ENCODE measurements around the gene ATF2. TPM values are rescaled to one million over a fixed set of nuclear protein-coding genes. Genes with fewer than 3 reads are reported as not detected.

ATF2 gene
- total and polyA plus RNA-seq, 2 of the 13 experiments (the other 11 are each of a cell fraction or from before 2014, with no cell fraction given): 91.6 to 95.1 TPM

- TF ChIP-seq ZHX2 (IDR thresholded peaks at IDR 0.05; ENCODE audit: low read depth) (peak; percentile 61), ZHX2 (CRISPR knock-in tag; IDR thresholded peaks at IDR 0.05; ENCODE audit: borderline replicate concordance) (peak; percentile 71; the same call in 1 of the 2 replicates), ZNF180 (CRISPR knock-in tag; IDR thresholded peaks at IDR 0.05; ENCODE audit: borderline replicate concordance, low read depth) (peak; percentile 18; the same call in 1 of the 2 replicates), NFKB2 (CRISPR knock-in tag; IDR thresholded peaks at IDR 0.05; ENCODE audit: borderline replicate concordance) (peak; percentile 87; the same call in 1 of the 2 replicates), ZNF276 (CRISPR knock-in tag; IDR thresholded peaks at IDR 0.05; ENCODE audit: low read depth) (no peak; the same call in 1 of the 2 replicates), SALL1 (CRISPR knock-in tag; IDR thresholded peaks at IDR 0.05) (peak; percentile 89), EEA1 (CRISPR knock-in tag; IDR thresholded peaks at IDR 0.05; ENCODE audit: borderline replicate concordance) (peak; percentile 68), RBM39 (IDR thresholded peaks at IDR 0.05; ENCODE audit: low read depth, low read length, poor library complexity, severe bottlenecking) (peak; percentile 89), SNAI1 (CRISPR knock-in tag; IDR thresholded peaks at IDR 0.05; ENCODE audit: borderline replicate concordance) (peak; percentile 99), ZBTB8A (CRISPR knock-in tag; IDR thresholded peaks at IDR 0.05; ENCODE audit: borderline replicate concordance, low read depth) (peak; percentile 22; the same call in 1 of the 2 replicates), ZNF446 (CRISPR knock-in tag; IDR thresholded peaks at IDR 0.05) (peak; percentile 19), NR1H2 (CRISPR knock-in tag; IDR thresholded peaks at IDR 0.05; ENCODE audit: borderline replicate concordance, low read depth) (peak; percentile 88; the same call in 1 of the 2 replicates), ZNF468 (CRISPR knock-in tag; IDR thresholded peaks at IDR 0.05) (no peak), USF2 (IDR thresholded peaks at IDR 0.05; ENCODE audit: low read depth, low read length) (0 out of 2 replicates have a peak, but pooled peaks have one; percentile 5), USF2 (CRISPR knock-in tag; IDR thresholded peaks at IDR 0.05; ENCODE audit: borderline replicate concordance) (0 out of 2 replicates have a peak, but pooled peaks have one; percentile 29), ZBTB43 (CRISPR knock-in tag; conservative IDR thresholded peaks at IDR 0.05) (peak; percentile 77; the same call in 1 of the 2 replicates)
These were observed 13.3 kb upstream of the ATF2 start, which contains the start of gene ATP5MC3 (continued) for GRCh38 chr2:175181104-175181876.

Measured in HepG2 (cell line).